Pancreas (tissue), 10 donors: ENCODE measurements around the gene TRMT11. TPM values are rescaled to one million over a fixed set of nuclear protein-coding genes. Genes with fewer than 3 reads are reported as not detected.

Source experiments
- ATAC-seq, 4 donors: fragments of 200-7000 bp; cut with Tn5 transposase; one replicate each; pipeline versions ENCODE4 v1.8.0 to v1.9.1; 2020; ENCODE audit warnings: mild to moderate bottlenecking in 4 of 4, moderate library complexity in 4 of 4
- DNase-seq, 6 donors: peaks; one replicate each; pipeline ENCODE4 v3.0.0-alpha.2; 2020
- FAIRE-seq: peaks from 2 replicates; lab custom pipeline; 2012; peaks lifted over from hg19 to GRCh38; lab: Jason Lieb, UNC
- H3K27ac ChIP-seq, 4 donors: fragments of 200-600 bp; sonication (generic); 1 replicate in 3 of 4; 2 replicates in 1 of 4; pipeline versions ENCODE4 v1.5.0 to v1.8.0; 2020
- H3K27me3 ChIP-seq, 4 donors: fragments of 200-600 bp; one replicate each; pipeline ENCODE4 v1.8.0; 2021
- H3K36me3 ChIP-seq, 3 donors: fragments of 200-600 bp; sonication (generic) in 1 of 3; one replicate each; pipeline versions ENCODE4 v1.5.0 to v1.8.0; 2020 to 2021
- H3K4me1 ChIP-seq, 3 donors: fragments of 200-600 bp; one replicate each; pipeline ENCODE4 v1.8.0; 2021
- H3K4me3 ChIP-seq, 4 donors: fragments of 200-600 bp; sonication (generic) in 2 of 4; one replicate each; pipeline versions ENCODE4 v1.5.0 to v1.8.0; 2020 to 2021
- H3K9me3 ChIP-seq, 4 donors: fragments of 200-600 bp; one replicate each; pipeline ENCODE4 v1.8.0; 2021
- CTCF ChIP-seq, 4 donors: fragments of 200-600 bp; sonication (generic) in 3 of 4; IDR thresholded peaks; one replicate each; pipeline versions ENCODE4 v1.5.0 to v1.8.0; 2021; ENCODE audit warnings: antibody characterized with exemption in 4 of 4
- WGBS, 2 donors: extraction: QIAGEN DNeasy Blood & Tissue Kit; methylation state at CpG; one replicate each; pipeline ENCODE4 v1.1.7; 2013; 5-methylcytosine and 5-hydroxymethylcytosine counted together
- intact Hi-C, 3 donors: fragments of 100-400 bp; cut with DNase I; formaldehyde crosslinking; loops; one replicate each; pipeline versions ENCODE4 v1.11.1 to v1.14.2; 2022
- polyA plus RNA-seq, 2 donors: library from polyadenylated mRNA; stranded (reverse); fragments of 200-250 nt; gene quantifications; one replicate each; pipeline ENCODE4 v1.2.3, GENCODE V29; 2013
- total RNA-seq, 6 donors: library from RNA; stranded (reverse); fragmentation: NEBNext Ultra II Directional in 4 of 6; extraction: Animal tissue kit (Norgen Biotek cat#: 25700) in 4 of 6; gene quantifications; one replicate each; pipeline versions ENCODE4 v1.2.1 to v1.2.4, GENCODE V29; 2021 to 2023
- donor health status: healthy with polysubstance abuse.
- donor health status: DM: no; HTN: no; CAD: no; lungs with moderate emphysema.
- donor health status: DM: no; HTN: no; CAD: no.
- donor health status: control.
- donor health status: control.
- donor health status: Bipolar disorder and iron deficiency.
- donor health status: DM: yes; HTN: yes; CAD: no.
- donor health status: DM: no; HTN: no; CAD: no.
- donor health status: DM: no; HTN: no; CAD: no.
- donor health status: DM: yes; HTN: yes; CAD: no.

TRMT11 gene
- total and polyA plus RNA-seq, 8 donors, result 6.1 to 11.6 (median 10.7) TPM

GRCh38 chr6:126069449-126069848, 83.1 kb downstream of the TRMT11 start:
- ATAC-seq (no peak), FAIRE-seq (no peak), DNase-seq (no peak)
- no peak for TF ChIP-seq CTCF (IDR thresholded peaks at IDR 0.05)
- 89 to 92% methylated on average over 6 of the region's 6 CpGs for WGBS, 2 donors
- H3K27me3 ChIP-seq, result no peaks in the 10 kb centered on the region
- intact Hi-C loops, result no loop called here
- peaks cover 0 to 1% (median 0%) of the 10 kb centered on the region in 3 donors for H3K4me1 ChIP-seq
- H3K9me3 ChIP-seq, result no peaks in the 10 kb centered on the region
- H3K27ac ChIP-seq, result no peak overlapping the region
- no peak overlapping the region for H3K4me3 ChIP-seq
- H3K36me3 ChIP-seq, result no peaks in the 10 kb centered on the region

GRCh38 chr6:126071000-126071647, 84.8 kb downstream of the TRMT11 start:
- no peak for TF ChIP-seq CTCF (IDR thresholded peaks at IDR 0.05)
- H3K4me1 ChIP-seq, result no peaks in the 10 kb centered on the region
- ATAC-seq, result no peak
- no peak for FAIRE-seq
- no peak for DNase-seq
- intact Hi-C loops, result no loop called here
- H3K27me3 ChIP-seq, result no peaks in the 10 kb centered on the region
- no peaks in the 10 kb centered on the region for H3K36me3 ChIP-seq
- no peak overlapping the region for H3K27ac ChIP-seq
- H3K4me3 ChIP-seq, result no peak overlapping the region
- 83 to 85% methylated on average over 7 of the region's 7 CpGs for WGBS, 2 donors
- H3K9me3 ChIP-seq, result no peaks in the 10 kb centered on the region

GRCh38 chr6:126072172-126072571, 85.8 kb downstream of the TRMT11 start:
- H3K27me3 ChIP-seq, result no peaks in the 10 kb centered on the region
- no peak overlapping the region for H3K4me3 ChIP-seq
- no peaks in the 10 kb centered on the region for H3K9me3 ChIP-seq
- no peaks in the 10 kb centered on the region for H3K4me1 ChIP-seq
- WGBS, 2 donors, result 93 to 96% methylated on average over 3 of the region's 3 CpGs
- no peaks in the 10 kb centered on the region for H3K36me3 ChIP-seq
- H3K27ac ChIP-seq, result no peak overlapping the region
- DNase-seq (no peak), FAIRE-seq (no peak), ATAC-seq (no peak)
- TF ChIP-seq CTCF (IDR thresholded peaks at IDR 0.05), result no peak
- intact Hi-C loops, result no loop called here

- DNase-seq, result no peak
- intact Hi-C loops, result no loop called here
- H3K27ac ChIP-seq, result no peak overlapping the region
- no peak for TF ChIP-seq CTCF (IDR thresholded peaks at IDR 0.05)
- WGBS, 2 donors, result 76 to 83% methylated on average over 2 of the region's 2 CpGs
- no peak for FAIRE-seq
- no peaks in the 10 kb centered on the region for H3K27me3 ChIP-seq
- H3K4me1 ChIP-seq, result peaks cover 0 to 6% (median 0%) of the 10 kb centered on the region in 3 donors
- no peaks in the 10 kb centered on the region for H3K9me3 ChIP-seq
- no peak overlapping the region for H3K4me3 ChIP-seq
- H3K36me3 ChIP-seq, result no peaks in the 10 kb centered on the region
- ATAC-seq, result no peak
These were observed 86.5 kb downstream of the TRMT11 start for GRCh38 chr6:126072834-126073233.

GRCh38 chr6:126075335-126076071, 89.2 kb downstream of the TRMT11 start:
- H3K4me1 ChIP-seq, result peaks cover 0 to 6% (median 0%) of the 10 kb centered on the region in 3 donors
- FAIRE-seq (no peak), ATAC-seq (no peak), DNase-seq (no peak)
- H3K36me3 ChIP-seq, result no peaks in the 10 kb centered on the region
- H3K27me3 ChIP-seq, result no peaks in the 10 kb centered on the region
- no peaks in the 10 kb centered on the region for H3K9me3 ChIP-seq
- 83 to 88% methylated on average over 4 of the region's 4 CpGs for WGBS, 2 donors
- no peak for TF ChIP-seq CTCF (IDR thresholded peaks at IDR 0.05)
- intact Hi-C loops, result no loop called here
- no peak overlapping the region for H3K27ac ChIP-seq
- no peak overlapping the region for H3K4me3 ChIP-seq
